ENCODE results near the gene MORC1. TPM values are rescaled to one million over a fixed set of nuclear protein-coding genes. Genes with fewer than 3 reads are reported as not detected.

The MORC1 gene
- total and polyA plus RNA-seq, 4 donors: 0.02 to 0.33 (median 0.13) TPM

- Histone ChIP-seq H3K9ac (ENCODE audit: low read depth in 1 of 2, low read length in 2 of 2) (no peak overlapping the region), H3K4me3 (ENCODE audit: low read depth in 1 of 3, low read length in 3 of 3) (no peak overlapping the region), H3K4me1 (ENCODE audit: control insufficient read depth in 4 of 4, insufficient read depth in 4 of 4, low read length in 3 of 4) (no peaks in the 10 kb centered on the region), H3K27ac (ENCODE audit: low read depth in 1 of 2, low read length in 2 of 2) (no peak overlapping the region), H3K27me3 (ENCODE audit: control insufficient read depth in 4 of 4, insufficient read depth in 4 of 4, low read length in 3 of 4) (no peaks in the 10 kb centered on the region), H3K9me3 (ENCODE audit: control insufficient read depth in 4 of 4, low read length in 3 of 4) (no peaks in the 10 kb centered on the region), H3K36me3 (ENCODE audit: control insufficient read depth in 4 of 4, insufficient read depth in 3 of 4, low read depth in 1 of 4, low read length in 3 of 4) (no peaks in the 10 kb centered on the region)
- no peak for TF ChIP-seq MAX (IDR thresholded peaks at IDR 0.05)
- no peak for TF ChIP-seq FOXA1 (IDR thresholded peaks at IDR 0.05)
- no peak for TF ChIP-seq ATF3 (IDR thresholded peaks at IDR 0.05)
- TF ChIP-seq SP1 (IDR thresholded peaks at IDR 0.05): no peak
- TF ChIP-seq YY1 (IDR thresholded peaks at IDR 0.05): no peak
- TF ChIP-seq ZBTB33 (IDR thresholded peaks at IDR 0.05): no peak
- TF ChIP-seq JUND (IDR thresholded peaks at IDR 0.05): no peak
- TF ChIP-seq RXRA (IDR thresholded peaks at IDR 0.05): no peak
- TF ChIP-seq TAF1 (conservative IDR thresholded peaks at IDR 0.05): no peak
- no peak for TF ChIP-seq CTCF (IDR thresholded peaks at IDR 0.05; ENCODE audit: low read depth, low read length, missing input control)
- no peak for TF ChIP-seq HNF4A (conservative IDR thresholded peaks at IDR 0.05)
- TF ChIP-seq NR2F2 (IDR thresholded peaks at IDR 0.05): no peak
- no peak for TF ChIP-seq GABPA (IDR thresholded peaks at IDR 0.05 in 1 of 2, conservative IDR thresholded peaks at IDR 0.05 in 1 of 2)
- TF ChIP-seq EGR1 (IDR thresholded peaks at IDR 0.05; ENCODE audit: low read depth in 2 of 2): no peak
- no peak for TF ChIP-seq REST (IDR thresholded peaks at IDR 0.05)
- TF ChIP-seq FOXA2 (IDR thresholded peaks at IDR 0.05): no peak
- no peak for TF ChIP-seq HNF4G (IDR thresholded peaks at IDR 0.05)
- DNase-seq (ENCODE audit: low spot score): no peak
- WGBS: 37% methylated on average over 4 of the region's 4 CpGs
Measured at GRCh38 chr3:108940166-108940565, 177.8 kb downstream of the MORC1 start.

Measured in liver (tissue), 9 donors.